NCI-H524 (cell line): ENCODE data around the gene PLG.
"Not testable (repeated sequence)": the region's sequence is repeated elsewhere in the genome, so short reads cannot be mapped to it uniquely, and the experiment has no call there.

Experiments
- DNase-seq, 2 experiments: peaks; one replicate each; lab custom pipeline; 2025; lab: John Stamatoyannopoulos, UW

Gene PLG

GRCh38 chr6:160704688-160705087, 2.6 kb downstream of the PLG start:
- DNase-seq = not testable (repeated sequence)

- DNase-seq = not testable (repeated sequence)
Observed at GRCh38 chr6:160708993-160709392, 6.9 kb downstream of the PLG start.

DNA sequence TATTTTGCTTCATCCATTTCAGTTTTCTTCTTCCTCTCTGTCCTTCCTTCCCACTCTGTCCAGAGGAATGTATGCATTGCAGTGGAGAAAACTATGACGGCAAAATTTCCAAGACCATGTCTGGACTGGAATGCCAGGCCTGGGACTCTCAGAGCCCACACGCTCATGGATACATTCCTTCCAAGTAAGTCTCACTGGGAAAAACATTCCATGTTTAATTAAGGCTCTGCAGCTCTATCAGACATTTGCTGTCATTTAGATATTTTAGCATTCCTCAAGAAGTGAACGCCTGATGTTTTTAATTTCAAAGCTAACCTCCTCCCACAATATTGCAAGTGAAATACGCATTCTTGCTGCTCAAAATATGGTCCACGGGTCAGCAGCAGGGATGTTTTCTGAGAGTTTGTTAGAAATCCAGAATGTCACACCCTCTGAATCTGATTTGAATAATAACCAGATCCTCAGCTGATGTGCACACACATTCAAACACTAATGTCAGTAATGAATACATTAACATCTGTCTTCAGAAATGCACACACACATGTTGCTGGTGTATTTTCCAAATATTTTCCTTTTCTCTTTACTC, 12.8 kb downstream of the PLG start:
- no peak for DNase-seq

DNA sequence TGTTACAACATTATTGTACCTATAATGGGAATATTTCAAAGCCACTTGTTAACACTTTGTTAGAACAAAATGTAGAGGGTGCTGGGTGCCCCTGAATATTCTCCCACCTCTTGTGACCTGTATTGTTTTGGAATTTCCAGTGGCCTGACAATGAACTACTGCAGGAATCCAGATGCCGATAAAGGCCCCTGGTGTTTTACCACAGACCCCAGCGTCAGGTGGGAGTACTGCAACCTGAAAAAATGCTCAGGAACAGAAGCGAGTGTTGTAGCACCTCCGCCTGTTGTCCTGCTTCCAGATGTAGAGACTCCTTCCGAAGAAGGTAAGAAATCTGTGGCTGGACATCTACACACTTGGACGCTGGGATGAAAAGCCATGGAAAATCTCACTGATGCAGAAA, 28.9 kb downstream of the PLG start:
- DNase-seq = no peak

DNA sequence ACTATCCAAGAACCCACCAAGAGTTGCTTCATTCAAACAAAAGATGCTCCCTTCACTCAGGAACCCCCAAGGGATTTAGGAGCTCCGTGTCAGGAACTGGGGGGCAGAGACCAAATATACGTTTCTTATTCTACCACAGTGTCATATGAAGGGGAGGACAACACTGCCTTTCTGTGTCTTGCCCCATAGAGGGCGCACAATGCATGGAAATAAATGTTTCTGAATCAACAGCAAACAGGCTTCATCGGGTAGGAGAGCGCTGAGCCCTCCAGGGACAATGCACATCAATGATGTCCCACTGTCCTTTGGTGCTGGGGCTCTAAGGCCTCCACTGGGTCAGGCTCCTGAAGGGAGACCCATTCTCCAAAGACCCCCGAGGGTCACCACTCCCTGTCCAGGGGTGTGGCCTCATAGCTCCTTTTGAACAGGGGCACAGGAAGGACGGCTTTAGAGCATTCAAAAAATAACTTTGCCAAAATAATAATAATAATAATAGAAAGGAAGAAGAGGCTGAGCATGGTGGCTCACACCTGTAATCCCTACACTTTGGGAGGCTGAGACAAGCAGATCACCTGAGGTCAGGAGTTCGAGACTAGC, 31.1 kb downstream of the PLG start:
- DNase-seq = peak; percentile 48 to 70

DNA sequence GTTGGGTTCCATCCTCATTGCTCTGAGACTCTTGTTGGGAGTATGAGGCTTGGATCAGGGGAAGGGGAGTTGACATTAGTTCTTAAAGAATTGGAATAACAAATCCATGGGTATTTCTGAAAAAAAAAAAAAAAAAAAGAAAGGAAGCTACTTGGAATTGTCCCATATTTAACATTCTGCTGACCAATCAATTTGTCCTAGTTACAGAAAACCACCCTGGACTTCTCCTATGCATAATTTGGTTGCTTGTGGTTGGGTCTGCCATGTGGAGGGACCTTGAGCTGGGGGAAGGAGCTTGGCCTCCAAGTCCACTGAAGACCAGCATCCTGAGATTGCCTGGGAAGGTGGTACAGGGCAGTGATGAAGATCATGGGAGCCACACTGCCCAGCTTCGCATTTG, 32.6 kb downstream of the PLG start:
- DNase-seq = no peak

- DNase-seq = no peak
Observed at GRCh38 chr6:160735523-160735922, 33.5 kb downstream of the PLG start.

DNA sequence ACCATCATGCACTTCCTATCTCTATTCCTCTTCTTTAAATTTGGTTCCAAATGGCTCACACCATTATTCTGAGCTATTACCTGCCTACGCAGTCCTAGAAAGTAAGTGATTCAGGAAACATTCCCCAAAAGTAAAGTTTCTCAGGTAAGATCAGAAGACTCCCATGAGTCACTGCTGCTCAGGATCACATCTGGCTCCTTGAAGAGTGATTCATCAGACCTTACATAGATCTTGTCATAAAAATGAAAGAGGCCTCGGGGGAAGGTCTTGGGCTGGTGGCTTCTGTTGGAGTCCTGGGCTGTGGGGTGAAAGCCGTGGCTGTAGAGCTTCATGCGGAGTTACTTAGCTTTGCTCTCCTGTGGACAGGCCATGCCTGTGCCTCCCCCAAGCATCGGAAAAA, 35.9 kb downstream of the PLG start:
- DNase-seq = no peak

GRCh38 chr6:160739955-160740354, 37.9 kb downstream of the PLG start:
- DNase-seq = no peak

GRCh38 chr6:160741012-160741411, 39.0 kb downstream of the PLG start:
- DNase-seq = not testable (repeated sequence)

GRCh38 chr6:160742090-160742489, 40.0 kb downstream of the PLG start:
- no peak for DNase-seq

DNA sequence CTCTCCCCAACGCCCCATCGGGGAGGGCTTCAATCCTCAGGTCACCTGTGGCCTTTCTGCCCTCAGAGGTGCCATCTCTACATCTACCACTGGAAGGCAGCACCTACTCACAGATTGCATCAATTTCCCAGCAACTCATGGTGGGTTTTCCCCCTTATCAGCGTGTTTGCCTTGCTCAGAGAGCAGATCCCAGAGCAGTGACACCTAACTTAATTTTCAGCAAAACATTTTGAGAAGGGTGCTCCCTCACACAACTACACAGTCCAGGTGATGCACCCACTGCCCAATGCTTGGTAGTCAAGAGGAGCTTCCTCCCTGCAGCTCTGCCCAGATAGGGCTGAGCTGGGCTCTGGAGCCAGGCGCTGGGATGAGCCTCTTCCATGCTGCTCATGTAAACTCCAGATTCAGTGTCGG, 48.2 kb downstream of the PLG start:
- peak; percentile 67 to 81 for DNase-seq

GRCh38 chr6:160753211-160753610, 51.2 kb downstream of the PLG start:
- peak in 1 of 2 experiments; percentile 46 for DNase-seq

DNA sequence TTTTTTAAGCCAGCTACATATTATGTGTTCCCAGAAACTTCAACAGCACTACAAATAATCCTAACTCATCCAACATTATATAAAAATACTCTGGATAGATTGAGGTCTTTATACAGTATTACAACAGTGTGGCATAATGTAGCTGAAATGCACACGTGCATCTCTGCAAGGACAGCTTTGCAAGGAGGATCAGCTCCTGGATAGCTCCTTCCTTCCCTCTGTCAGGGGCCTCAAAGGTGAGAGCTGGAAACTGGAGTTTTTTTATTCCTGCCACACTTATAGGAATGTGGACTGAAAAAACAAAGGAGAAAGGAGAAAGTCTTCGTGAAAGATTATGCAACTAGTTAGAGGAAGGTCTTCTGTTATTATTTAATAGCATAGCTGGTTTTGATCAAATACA, 53.1 kb downstream of the PLG start:
- DNase-seq = no peak

- no peak for DNase-seq
Observed at GRCh38 chr6:160756021-160756420, 54.0 kb downstream of the PLG start.

DNA sequence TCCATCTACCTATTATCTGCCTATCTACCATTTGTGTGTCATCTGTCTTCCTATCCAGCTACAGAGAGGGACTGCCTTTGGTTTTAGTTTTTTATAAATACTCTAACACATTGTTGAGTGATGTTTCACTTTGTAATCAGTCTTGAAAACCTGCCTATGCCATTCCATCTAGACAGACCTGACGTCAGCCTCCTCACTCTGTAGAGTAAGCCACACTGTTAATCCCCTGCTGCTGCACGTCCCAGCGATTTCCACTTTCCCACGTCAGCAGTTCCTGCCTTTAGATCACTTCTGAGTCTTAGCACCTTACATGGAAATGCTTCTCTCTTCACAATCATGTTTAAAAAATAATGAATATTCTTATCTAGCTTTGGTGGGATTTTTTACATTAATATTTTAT, 54.8 kb downstream of the PLG start:
- peak; percentile 12 to 62 for DNase-seq

GRCh38 chr6:160764847-160765246, 62.8 kb downstream of the PLG start:
- DNase-seq = no peak

DNA sequence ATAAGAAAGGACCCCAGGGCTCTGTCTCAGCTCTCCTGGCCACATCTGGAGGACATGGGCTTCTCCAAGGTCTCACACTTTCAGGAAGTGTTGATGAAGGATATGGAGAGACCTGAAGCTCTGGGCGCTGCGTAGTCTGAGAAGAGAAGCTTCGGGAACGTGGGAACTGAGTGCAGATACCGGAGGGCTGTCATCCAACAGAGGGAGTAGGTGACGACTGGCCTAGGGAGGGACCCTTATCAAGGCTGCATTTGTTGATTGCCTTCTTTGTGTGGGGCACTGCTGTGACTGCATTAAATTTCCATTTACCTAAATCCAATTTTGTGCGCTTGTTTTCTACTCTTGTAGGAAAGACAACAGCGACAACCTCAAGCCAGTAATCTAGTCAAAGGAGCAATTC, 63.4 kb downstream of the PLG start:
- DNase-seq = peak in 1 of 2 experiments; percentile 15

DNA sequence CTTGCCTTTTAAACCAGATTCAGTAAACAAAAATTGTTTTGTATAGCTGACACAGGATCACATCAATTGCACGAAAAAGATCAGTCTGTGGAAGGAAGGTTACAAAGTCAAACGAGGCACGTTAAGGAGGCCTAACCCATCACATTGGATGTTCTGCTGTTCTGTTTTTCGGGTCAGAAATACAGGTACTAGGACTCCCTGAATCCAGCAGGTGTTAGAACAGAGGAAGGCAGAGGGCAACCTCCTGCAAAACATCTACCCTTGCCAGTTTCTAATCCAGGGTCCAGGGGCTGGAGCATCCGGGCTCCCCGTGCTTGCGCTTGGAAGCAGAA, 64.6 kb downstream of the PLG start:
- DNase-seq = peak in 1 of 2 experiments; percentile 40

DNA sequence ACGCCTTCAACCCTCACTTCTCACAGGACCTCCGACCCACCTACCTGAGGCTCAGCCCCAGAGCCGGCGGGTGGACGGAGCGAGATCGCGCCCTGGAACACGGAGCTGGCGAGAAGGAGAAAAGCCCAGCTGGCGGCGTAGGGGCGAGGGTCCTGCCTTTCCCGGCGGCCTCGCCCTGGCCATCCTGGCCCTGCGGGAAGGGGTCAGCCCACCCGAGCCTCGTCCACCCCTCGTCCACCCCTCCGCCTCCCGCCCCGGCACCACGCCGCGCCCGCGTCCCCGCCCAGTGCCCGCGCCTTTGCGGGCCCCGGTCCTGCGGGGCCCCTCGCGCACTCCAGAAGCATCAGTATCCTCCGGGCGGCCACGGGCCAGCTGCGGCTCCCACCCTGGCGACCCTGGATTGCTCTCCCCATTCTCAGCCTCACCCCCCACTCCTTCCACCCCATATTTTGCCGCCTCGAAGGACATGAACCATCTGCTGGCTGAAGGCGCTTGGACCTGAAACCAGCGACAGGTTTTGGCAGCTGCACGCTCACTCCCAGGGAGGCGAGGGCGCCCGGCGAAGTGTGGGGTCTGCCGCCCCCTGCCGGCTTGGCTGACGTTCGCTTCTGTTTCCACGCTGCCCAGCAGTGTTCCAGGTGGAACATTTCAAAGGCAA, 65.1 kb downstream of the PLG start:
- DNase-seq = peak; percentile 70 to 87

DNA sequence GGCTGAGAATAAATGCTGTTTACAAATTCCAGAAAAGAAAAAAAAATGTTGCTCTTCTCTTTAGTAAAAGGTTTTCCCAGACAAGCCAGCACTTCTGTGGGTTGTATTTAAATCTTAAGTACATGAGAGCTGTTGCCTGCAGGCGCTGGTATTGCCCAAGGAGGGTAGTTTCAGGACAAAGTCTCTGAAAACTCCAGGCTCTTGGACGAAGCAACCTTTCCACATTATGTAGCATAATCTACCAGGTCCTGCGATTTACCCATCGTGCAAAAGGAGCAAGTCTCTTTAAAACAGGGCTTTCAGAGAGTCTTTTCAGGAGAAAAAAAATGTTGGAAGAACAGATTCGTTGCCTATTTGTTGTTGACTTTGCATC, 65.6 kb downstream of the PLG start:
- DNase-seq = no peak

DNA sequence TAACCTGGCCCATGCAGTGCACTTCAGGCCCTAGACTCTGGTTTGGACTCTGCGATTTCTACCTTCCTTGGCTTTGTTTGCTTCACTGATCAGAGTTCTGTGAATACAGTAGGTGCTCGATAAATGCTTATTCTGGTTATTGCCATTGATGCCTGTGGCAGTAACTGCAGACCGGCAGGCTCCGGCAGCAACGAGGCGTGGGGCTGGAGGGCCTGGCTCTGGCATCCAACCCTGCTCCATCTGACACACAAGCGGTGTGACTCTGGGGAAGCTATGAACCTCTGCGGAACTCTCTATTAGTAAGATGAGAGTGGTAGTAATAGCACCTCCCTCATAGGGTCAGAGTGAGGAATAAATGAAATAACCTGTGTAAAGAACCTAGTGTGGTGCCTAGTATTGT, 66.1 kb downstream of the PLG start:
- DNase-seq = no peak

- no peak for DNase-seq
Observed at GRCh38 chr6:160774399-160774798, 72.4 kb downstream of the PLG start.
